HG03460 (cell line): ENCODE results near the gene MAPKAPK3.
"Not testable (repeated sequence)": the region's sequence is repeated elsewhere in the genome, so short reads cannot be mapped to it uniquely, and the experiment has no call there.

Experiments
- ATAC-seq: cut with Tn5 transposase; IDR thresholded peaks from one replicate; pipeline ENCODE4 v1.9.1; 2021; ENCODE audit not compliant: unreplicated experiment

The MAPKAPK3 gene

DNA sequence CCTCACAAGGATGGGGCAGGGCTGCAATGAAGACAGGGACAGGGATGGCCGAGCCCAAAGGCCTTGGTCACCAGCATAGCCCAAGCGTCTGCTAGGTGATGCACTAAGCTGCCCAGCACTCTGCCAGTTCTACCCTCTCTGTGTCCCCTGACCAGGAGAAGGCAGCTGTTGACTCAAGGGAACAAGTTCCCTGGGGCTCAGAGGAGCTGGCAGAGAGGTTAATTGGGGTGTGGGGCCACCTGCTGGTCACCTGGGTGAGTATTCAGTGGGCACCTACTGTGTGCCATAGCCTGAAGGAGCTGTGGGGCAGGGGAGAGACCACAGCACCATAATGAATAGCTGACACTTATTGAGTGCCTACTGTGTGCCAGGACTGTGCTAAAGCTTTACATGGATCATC lies 35.8 kb downstream of the MAPKAPK3 start:
- ATAC-seq = no peak

DNA sequence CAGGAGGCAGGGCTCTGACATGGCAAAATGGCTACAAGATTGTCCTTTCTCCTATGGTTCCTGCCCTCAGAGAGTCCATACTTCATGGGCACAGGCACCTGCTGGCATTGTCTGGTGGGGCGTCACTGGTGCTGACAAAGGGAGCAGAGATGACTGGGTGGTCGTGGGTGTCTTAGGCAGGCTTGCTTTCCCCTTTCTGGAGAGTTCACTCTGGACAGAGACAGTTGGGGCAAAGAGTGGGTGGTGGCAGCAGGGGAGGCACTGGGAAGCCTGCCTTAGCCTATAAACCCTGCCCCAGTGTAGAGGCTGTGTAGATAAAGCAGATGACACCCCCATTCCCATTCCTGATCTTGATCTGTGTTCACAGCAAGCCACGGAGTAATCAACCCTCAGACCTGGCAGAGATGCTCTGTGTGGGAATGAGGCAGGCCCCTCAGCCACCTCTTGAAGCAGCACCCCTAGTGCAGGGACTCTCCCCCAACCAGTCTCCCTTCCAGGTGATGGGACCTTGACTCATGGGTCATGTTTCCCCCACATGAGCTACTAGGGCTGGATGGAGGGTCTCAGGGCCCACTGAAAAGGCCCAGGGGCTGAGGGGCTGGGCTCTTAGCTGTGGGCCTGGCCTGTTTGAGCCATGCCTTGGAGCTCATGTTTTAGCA lies 37.1 kb downstream of the MAPKAPK3 start:
- ATAC-seq = no peak

DNA sequence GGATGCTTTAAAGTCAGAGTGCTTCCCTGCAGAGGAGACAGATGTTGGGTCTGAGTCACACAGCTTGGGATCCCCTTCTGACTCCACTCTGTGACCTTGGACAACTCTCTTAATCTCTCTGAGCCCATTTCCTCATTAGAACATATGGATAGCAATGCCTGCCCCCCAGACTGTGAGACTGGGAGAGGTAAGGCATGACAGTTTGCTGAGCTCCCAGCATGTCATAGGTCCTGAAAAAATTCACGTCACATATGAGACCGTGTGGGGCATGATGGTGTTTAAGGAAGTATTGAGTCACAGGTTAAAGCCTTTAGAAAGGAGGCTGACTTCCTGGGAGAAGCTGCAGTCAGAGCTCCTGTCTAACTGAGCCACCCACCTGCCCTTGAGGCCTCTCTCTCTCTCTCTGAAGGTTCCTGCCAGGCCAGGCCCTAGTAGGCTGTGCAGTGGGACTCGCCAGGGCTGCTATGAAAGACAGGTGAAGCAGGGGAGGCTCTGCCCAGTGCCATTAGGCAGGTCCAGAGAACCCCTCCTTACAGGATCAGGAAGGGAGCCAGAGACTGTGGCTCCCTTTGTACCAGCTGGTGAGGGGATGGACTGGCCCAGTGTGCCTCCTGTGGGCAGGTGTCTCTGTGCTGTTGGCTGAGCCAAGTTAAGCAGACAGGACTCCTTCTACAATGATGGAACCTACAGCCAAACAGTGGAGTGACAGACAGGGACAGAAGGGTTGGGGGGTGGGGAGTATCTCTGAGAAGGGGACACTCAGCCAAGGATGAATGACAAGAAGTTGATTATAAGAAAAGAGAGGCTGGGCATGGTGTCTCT lies 38.3 kb downstream of the MAPKAPK3 start:
- ATAC-seq = no peak

- ATAC-seq = no peak
Measured at GRCh38 chr3:50656417-50657195, 39.7 kb downstream of the MAPKAPK3 start.

DNA sequence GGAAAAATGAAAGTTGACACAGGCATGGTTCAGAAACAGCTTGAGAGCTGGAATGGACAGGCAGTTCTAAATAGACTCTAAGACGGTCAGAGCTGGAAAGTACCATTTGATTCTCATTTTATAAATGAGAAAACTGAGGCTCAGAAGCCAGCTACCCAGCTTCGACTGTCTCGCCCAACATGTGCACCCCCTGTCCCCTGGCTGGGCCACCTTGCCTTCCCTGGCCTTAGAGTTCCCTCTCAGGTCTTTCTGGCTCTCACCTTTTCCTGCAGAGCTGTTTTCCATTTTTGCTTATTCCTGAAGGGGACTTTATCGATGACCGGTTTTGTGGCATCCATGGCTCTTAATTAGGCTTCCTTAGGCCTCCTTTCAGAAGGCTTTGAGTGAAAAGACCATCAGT lies 40.5 kb downstream of the MAPKAPK3 start:
- no peak for ATAC-seq

- ATAC-seq = no peak
Measured at GRCh38 chr3:50657816-50658215, 40.9 kb downstream of the MAPKAPK3 start.

DNA sequence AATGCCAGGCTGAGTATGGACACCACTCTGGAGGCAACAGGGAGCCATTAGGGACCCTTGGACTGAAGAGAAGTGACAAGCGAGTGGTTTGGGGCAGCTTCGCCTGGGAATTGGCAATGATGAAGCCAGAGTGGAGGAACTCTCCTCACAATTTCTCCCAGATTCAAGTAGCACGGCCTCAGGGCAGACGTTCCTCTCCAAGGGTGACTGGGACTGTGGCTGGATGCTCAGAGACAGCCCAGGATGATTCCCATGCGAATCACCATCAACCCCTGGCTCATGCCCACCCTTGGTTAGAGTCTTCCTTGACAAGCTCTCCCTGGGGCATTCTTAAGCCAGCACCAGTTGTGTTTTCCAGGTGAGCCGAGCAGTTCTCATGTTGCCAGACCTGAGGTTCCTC lies 41.5 kb downstream of the MAPKAPK3 start:
- ATAC-seq = no peak

DNA sequence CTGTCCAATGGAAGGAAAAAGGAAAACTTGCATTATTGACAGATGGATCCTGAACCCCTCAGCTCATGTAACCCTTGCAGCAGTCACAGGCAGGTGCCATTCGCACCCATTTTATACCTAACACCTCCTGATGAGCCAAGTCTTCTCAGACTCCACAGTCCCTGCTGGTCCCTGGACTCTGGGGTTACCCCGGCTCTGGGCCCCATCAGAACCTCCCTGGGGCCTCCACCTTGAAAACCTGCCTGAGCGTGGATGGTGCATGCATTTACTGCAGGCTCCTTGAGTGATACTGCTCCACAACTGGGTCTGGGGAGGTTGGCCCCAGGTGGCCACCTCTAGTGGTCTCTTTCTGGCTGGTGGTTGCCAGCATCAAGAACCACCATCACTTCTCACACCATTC lies 41.9 kb downstream of the MAPKAPK3 start:
- ATAC-seq = no peak

DNA sequence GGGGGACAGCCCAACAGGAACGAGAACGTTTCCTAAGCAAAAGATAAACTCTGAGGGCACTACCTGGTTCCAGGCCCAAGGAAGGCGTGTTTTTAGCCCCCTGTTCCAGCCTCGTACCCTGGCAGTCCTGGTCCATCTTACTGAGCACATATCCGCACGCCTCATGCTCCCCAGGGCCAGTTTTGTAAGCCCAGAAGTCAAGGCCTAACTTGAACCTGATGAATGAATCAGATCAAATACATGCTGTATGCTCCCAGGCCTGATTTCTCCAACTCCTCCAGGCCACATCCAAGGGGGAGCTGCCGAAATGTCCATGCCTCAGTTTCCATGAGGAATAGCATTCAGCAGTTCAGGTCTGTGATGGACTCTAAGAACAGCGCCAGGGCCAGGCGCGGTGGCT lies 43.4 kb downstream of the MAPKAPK3 start:
- no peak for ATAC-seq

DNA sequence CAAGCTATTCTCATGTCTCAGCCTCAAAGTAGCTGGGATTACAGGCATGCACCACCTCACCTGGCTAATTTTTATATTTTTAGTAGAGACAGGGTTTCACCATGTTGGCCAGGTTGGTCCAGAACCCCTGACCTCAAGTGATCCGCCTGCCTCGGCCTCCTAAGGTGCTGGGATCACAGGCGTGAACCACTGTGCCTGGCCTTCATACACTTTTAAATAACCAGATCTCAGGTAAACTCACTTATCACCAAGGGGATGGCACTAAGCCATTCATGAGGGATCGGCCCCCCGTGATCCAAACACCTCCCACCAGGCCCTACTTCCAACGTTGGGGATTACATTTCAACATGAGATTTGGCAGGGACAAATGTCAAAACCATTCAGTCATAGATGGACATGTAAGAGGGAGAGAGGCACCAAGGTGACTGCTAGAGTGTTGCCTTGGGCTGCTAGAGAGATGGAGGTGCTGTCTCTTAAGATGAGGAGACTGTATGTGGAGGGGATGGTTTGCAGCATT lies 44.4 kb downstream of the MAPKAPK3 start:
- no peak for ATAC-seq

- no peak for ATAC-seq
Measured at GRCh38 chr3:50662408-50662807, 45.5 kb downstream of the MAPKAPK3 start.

GRCh38 chr3:50665081-50665840 lies 48.3 kb downstream of the MAPKAPK3 start:
- no peak for ATAC-seq

GRCh38 chr3:50665841-50666115 lies 48.8 kb downstream of the MAPKAPK3 start:
- not testable (repeated sequence) for ATAC-seq

DNA sequence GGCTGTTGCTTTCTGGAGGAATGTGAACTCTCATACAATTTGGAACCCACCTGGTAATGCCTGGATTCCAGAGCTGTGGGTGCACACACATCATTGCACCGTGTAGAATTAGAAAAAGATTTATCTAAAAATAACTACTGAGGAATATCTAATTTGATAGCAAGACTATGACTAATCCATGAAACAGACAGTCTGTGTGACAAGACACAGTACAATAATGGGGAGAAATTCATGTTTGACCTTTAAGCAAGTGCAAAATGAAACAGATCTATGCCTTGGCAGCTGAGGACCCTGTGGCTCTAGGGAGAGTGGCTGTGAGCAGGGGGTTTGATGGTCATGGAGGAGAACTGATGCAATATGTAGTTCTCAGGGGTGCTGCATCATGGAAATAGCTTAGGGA lies 49.9 kb downstream of the MAPKAPK3 start:
- ATAC-seq = no peak

DNA sequence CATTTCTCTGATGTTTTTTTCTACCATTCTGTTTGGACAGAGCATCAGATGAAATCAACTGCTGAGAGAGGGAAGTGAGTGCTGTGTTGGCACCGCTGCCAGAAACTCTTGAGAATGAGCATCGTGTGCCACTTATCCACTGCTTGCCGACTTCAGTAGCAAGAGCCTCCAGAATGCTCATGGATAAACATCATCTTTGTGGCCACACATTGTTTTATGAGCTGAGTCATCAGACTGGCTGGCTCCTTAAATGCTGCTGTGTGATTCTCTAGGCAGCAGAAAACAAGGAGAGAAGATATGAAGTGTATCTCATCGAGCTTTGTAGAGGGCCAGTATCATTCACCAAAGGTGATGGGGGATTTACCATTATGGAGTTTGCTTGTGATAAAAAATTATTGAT lies 54.4 kb downstream of the MAPKAPK3 start:
- no peak for ATAC-seq

DNA sequence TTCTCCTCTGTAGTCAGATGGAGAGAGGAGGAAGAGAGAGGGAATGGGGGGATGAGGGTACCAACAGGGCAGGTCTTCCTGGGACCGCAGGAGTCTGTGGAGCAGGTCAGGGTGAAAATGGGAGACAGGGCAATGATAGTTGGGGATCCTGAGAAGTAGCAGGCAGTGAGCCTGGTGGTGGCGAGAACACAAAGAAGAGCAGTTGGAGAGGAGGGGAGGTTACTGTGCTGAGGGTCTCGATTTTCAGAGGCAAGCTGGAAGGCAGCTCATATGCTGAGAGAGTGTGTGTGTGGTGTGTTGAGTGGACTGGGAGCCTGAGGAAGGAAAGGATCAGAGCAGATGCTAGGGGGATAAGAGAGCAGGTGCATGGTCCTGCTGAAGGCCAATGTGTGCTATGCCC lies 55.7 kb downstream of the MAPKAPK3 start:
- no peak for ATAC-seq

DNA sequence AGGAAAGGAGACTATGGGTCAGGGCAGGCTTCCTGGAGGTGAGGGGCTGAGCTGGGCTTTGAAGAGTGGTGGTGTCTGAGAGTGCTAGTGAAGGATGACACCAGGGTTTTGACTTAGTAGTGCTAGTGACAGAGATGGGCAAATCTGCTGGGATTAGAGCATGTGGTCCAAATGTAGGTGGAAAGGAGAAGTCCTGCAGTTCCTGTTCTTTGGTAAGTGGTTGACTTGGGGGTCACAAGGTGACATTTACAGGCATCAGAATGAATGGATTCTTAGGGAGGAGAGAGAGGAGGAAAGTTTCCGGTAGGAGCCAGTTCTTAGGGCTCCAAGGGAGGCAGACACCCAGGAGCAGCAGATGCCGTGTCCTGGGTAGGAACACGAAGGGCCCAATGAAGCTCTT lies 57.0 kb downstream of the MAPKAPK3 start:
- ATAC-seq = no peak

- no peak for ATAC-seq
Measured at GRCh38 chr3:50674349-50675178, 57.6 kb downstream of the MAPKAPK3 start, which contains the start of gene DOCK3. Gene DOCK3 (plus strand): TSS chr3:50674927. CDS start chr3:50675264, 337 bp downstream.

DNA sequence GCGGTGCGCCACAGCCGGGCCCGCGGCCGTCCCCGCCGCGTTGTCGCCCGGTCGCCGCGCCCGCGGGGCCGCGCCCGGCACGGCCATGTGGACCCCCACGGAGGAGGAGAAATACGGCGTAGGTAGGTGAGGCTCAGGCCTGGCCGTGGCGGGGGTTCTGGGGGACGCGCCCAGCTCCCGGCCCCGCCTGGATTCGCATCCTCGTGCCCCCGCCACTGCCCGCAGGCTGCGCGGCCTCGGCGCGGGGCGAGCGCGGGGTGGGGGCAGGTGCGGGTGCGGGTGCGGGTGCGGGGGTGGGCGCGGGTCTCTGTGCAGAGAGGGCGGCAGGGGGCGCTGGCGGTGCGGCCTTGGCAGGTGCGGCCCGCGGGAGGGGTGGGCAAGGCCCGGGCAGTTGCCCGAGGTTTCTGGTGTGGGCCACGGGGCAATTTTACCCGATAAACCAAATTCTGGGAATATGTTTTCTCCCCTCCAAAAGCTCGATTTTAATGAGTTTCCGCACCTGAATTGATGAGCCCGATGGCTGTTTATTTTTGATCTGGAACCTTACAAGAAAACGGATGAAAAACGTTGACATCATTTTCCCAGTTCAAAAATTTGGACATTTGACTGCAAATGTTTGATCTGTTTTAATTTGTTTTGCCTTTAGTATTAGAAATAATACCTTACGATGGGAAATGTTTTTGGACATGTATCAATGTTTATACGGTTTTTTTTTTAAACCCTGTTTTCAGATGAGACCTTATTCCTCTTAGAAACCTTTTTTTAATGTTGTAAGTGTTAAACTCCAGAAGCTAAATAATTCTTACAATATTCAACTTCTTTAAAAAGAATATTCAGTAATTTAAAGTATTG lies 58.5 kb downstream of the MAPKAPK3 start:
- no peak for ATAC-seq
